ENCODE results near the gene ISM2.

The ISM2 gene

GRCh38 chr14:77459072-77459723, 39.4 kb downstream of the ISM2 start:
- DNase-seq, result peak; percentile 23

- DNase-seq, result peak; percentile 26
Observed at GRCh38 chr14:77458249-77458950, 40.2 kb downstream of the ISM2 start.

GRCh38 chr14:77457522-77458248, 40.9 kb downstream of the ISM2 start, which contains the start of the genes AHSA1 and VIPAS39:
AHSA1 (plus strand) TSS chr14:77458093; CDS start chr14:77458190, 97 bp downstream.
VIPAS39 (minus strand) TSS chr14:77457601; CDS start chr14:77454102, 3,499 bp downstream.
- DNase-seq, result peak; percentile 99

- DNase-seq, result peak; percentile 61
Observed at GRCh38 chr14:77457115-77457521, 41.5 kb downstream of the ISM2 start.

DNA sequence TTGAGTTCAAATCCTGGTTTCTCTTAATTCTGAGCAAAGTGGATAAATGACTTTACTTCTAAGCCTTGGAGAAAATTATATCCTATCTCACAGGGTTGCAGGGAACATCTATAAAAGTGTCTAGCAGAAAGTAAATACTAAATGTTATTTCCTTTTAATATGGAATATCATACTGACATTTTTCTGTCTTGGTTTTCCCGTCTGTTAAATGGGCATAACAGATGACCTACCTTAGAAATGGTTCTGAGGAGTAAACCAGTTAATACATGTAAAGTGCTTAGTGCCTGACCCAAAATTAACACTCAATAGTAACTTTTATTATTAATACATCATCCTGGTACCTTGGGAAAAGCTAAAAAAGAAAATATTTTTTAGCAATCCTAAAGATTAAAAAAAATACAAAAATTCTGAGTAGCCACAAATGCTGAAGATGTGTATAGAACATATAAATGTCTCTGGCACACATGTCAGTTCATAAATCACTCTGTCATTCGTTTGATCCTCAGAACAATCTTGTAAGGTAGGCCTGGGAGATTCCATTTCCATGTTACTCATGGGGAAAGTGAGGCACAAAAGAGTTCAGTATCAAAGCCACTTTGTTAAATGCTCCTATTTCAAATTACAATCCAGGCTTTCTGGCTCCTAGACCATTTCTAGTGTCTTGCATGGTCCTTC, 42.5 kb downstream of the ISM2 start:
- DNase-seq, result no peak

- no peak for DNase-seq
Observed at GRCh38 chr14:77442196-77442595, 56.4 kb downstream of the ISM2 start.

DNA sequence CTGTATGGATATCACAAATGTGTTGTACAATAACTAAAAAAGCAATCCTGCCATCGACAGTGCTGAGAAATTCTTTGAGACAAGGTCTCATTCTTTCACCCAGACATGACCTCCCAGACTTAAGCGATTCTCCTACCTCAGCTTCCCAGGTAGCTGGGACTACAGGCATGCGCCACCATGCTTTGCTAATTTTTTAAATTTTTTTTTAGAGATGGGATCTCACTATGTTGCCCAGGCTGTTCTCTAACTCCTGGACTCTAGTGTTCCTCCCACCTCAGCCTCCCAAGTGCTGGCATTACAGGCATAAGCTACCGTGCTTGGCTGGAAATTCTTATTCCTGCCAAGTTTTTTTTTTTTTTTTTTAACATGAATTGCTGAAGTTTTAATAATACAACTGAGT, 58.8 kb downstream of the ISM2 start:
- DNase-seq, result no peak

DNA sequence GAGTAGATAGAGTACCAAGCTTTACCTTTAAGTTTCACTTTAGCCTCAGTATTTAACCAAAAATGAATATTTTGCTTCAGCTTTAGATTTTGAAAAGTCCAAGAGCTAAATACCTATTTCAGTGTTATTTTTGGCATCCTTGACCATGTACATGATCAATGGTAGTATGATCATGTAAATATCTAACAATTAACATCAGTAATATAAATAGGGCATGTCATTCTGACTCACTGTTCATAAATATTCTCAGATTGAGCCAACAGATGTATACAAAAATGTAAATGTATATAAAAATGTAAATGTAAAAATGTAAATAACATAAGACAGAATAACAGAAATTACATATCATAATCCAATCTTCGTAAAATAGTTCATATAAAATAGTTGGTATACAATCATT, 60.0 kb downstream of the ISM2 start:
- DNase-seq, result no peak

- DNase-seq, result no peak
Observed at GRCh38 chr14:77436042-77436441, 62.6 kb downstream of the ISM2 start.

DNA sequence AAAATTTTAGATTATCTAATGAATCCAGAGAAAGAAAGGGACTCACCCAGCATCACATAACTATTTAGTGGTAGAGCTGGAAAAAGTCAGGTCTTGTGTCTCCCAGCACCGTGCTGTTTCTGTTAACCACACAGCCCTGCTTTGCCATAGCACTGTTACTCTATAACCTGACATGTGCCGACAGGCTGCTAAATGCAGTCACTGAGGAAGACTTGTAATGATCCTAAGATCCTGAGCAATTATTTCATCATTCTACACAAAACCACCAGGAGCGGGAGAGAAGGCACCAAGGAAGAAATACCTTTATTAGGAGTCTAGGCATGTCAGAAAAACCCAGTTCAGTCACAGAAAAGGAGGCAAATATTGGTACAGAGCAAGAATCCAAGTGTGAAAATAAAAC, 72.2 kb downstream of the ISM2 start:
- DNase-seq, result no peak

- no peak for DNase-seq
Observed at GRCh38 chr14:77424862-77425261, 73.8 kb downstream of the ISM2 start.
